ENCODE data around the gene DMKN. TPM values are rescaled to one million over a fixed set of nuclear protein-coding genes. Genes with fewer than 3 reads are reported as not detected.

The DMKN gene
- total RNA-seq, result 31.8 TPM

DNA sequence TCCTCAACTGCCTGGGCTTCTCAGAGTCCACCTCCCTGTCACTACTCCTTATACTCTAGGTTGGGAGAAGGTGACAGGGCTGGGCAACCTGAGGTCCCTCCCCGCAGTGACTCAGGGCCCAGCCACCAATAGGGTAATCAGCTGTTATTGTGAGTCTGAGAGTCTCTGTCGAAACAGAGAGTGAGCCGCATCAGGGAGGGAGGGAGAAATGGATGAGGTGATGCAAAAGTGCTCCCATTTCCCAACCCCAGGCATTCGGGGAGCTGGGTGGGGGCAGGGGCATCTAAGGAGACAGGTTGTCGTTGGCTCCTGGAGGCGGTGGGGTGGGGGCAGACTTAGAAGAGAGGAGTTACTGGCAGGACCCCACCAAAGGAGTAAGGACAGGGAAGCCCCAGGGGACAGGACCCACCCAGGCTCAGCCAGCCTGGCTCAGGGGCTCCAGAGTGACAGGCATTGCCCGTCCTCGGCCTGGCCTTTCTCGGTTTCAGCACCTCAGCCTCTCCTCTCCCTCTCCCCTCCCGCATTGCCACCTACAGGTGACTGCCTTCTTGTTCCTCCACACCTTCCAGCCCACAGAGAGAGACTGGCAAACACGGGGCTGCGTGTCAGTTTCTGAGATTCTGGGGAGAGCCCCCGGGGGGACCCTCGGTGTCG lies at the start of gene DMKN:
DMKN (minus strand) TSS at position 22 of the 654 bp plus-strand sequence. CDS start 174 bp downstream, outside the sequence.

DNA sequence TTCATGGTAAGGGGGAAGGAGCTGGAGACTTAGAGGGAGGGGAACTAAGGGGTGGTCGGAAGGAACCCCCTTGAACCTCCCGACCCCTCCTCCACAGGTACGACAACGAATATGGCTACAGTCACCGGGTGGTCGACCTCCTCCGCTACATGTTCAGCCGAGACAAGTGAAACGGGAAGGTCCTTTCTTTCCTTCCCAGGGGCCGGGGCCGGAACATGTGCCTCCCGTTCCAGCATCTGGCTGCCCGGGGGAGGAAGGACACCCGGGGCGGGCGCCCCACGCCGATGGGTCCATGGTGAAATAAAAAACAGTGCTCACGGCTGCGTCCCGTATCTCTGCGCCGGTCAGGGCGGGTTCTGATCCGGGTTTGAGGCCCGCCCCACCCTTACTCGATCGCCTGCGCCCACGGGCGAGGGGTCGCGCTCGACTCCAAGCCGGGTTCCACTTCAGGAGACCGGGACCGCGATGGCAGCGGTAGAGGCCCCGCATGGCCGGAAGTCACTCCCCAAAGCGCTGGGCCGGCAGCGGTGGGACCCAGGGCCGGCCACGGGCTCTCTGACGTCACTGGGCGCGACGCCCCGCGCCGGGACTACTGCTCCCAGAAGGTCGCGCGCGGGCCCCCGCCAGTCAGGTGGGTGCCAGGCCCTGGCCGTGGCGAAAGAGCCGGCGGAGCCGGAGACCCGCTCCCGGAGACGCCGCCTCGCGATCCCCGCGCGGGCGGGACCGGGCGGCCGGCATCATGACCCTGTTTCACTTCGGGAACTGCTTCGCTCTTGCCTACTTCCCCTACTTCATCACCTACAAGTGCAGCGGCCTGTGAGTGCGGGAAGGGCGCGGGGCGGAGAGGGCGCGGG lies 31.8 kb upstream of the DMKN start, which contains the start of gene TMEM147:
TMEM147 (plus strand) TSS at position 626 of the 854 bp plus-strand sequence; CDS start at position 740, 114 bp downstream.

GRCh38 chr19:35533201-35533821 lies 19.9 kb upstream of the DMKN start, which contains the start of gene GAPDHS:
Gene GAPDHS (plus strand): TSS chr19:35533456. CDS start chr19:35533528, 72 bp downstream.

DNA sequence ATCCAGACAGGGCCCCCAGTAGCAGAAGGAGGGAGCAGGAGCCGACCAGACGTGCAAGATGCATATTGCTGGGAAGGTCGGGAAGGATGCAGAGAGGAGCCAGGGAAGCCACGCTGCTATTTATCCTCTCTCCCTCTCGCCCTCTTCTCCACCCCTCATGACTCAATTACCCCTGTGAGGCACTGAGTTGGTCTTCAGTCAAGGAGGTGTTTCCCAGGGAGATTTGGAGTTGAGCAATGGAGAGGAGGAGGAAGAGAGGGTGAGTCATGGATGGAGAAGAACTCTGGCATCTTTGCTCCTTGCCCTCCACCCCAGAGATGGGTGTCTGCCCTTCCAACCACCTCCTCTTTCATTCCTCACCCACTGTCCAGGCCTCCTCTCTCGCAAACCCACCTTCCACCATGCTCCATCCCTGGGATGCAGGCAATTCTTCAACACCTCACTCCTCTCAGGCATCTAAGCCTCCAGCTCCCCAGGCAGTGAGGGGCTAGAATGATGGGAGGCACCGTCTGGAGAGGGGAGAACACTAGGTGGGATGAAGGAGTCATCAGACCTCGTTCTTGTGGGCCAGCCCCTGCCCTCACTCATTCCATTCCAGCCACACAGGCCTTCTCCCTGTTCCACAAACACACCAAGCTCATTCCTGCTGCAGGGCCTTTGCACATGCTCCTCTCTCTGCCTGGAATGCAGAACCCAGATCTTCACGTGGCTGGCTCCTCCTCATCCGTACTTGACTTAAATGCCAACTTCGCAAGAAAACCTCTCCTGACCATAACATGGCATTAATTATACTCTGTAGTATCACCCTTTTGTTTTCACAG lies 15.0 kb upstream of the DMKN start, which contains the start of gene SBSN:
SBSN (minus strand) TSS at position 94 of the 821 bp plus-strand sequence; CDS start at position 64, 30 bp downstream.

GRCh38 chr19:35490364-35490763 lies 23.1 kb downstream of the DMKN start, which contains the start of gene KRTDAP:
Gene KRTDAP (minus strand): TSS chr19:35490464. CDS start chr19:35490442, 22 bp downstream.

DNA sequence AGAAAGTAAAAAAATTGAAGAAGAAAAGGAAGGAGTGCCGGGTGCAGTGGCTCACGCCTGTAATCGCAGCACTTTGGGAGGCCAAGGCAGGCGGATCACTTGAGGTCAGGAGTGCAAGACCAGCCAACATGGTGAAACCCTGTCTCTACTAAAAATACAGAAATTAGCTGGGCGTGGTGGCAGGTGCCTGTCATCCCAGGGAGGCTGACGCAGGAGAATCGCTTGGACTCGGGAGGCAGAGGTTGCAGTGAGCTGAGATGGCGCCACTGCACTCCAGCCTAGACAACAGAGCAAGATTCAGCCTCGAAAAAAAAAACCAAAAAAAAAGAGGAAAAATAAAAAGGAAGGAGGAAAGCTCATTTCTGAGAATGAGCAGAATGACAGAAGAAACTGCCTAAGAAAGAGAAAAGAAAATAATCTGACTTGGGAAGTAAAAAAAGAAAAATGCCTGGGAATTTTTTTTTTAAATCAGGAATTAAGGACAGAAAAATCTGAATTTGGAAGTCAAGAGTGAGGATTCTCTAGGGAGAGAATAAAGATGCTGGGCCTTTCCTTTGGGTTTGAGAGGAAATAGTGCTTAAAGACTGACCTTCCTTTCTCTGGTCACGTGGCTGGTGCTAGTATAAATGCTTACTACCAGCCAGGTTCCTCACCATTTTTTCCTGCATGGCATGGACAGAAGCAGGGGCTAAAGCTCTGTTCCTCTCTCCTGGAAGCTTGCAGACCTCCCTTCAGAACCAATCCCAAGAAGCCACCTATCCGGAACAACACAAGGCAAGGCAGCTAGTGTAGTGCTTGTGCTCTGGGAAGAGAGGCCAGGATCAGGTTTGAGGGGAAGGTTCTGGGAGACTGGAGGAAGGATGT lies 65.6 kb downstream of the DMKN start, which contains the start of gene FFAR2:
FFAR2 (plus strand) TSS at position 652 of the 864 bp plus-strand sequence. CDS start 1,458 bp downstream, outside the sequence.

Other genes starting within 250 kb of the DMKN start
- gene USF2, start 244.7 kb downstream of the DMKN start, total RNA-seq, result 82.7 TPM
- not detected for gene HAMP, start 231.1 kb downstream of the DMKN start, total RNA-seq
- 1.2 TPM for gene MAG, start 221.5 kb downstream of the DMKN start, total RNA-seq
- gene CD22, start 184.5 kb downstream of the DMKN start, total RNA-seq, result 0.66 TPM
- not detected for gene FFAR1, start 165.7 kb downstream of the DMKN start, total RNA-seq
- 0.44 TPM for gene FFAR3, start 155.2 kb downstream of the DMKN start, total RNA-seq
- gene GPR42, start 142.6 kb downstream of the DMKN start, total RNA-seq, result not detected
- not detected for gene FFAR2, start 65.4 kb downstream of the DMKN start, total RNA-seq
- gene KRTDAP, start 23.2 kb downstream of the DMKN start, total RNA-seq, result not detected
- 0.93 TPM for gene SBSN, start 14.7 kb upstream of the DMKN start, total RNA-seq
- 0.38 TPM for gene GAPDHS, start 19.8 kb upstream of the DMKN start, total RNA-seq
- gene TMEM147, start 32.0 kb upstream of the DMKN start, total RNA-seq, result 49.3 TPM
- gene ATP4A, start 50.0 kb upstream of the DMKN start, total RNA-seq, result not detected
- gene PMIS2, start 72.5 kb upstream of the DMKN start, total RNA-seq, result not detected
- 13.6 TPM for gene HAUS5, start 99.1 kb upstream of the DMKN start, total RNA-seq
- gene RBM42, start 115.4 kb upstream of the DMKN start, total RNA-seq, result 42.9 TPM
- not detected for gene ETV2, start 128.1 kb upstream of the DMKN start, total RNA-seq
- gene COX6B1, start 134.7 kb upstream of the DMKN start, total RNA-seq, result 239 TPM
- gene UPK1A, start 152.9 kb upstream of the DMKN start, total RNA-seq, result not detected
- gene ZBTB32, start 190.9 kb upstream of the DMKN start, total RNA-seq, result not detected
- 26.9 TPM for gene KMT2B, start 204.4 kb upstream of the DMKN start, total RNA-seq
- gene IGFLR1, start 228.8 kb upstream of the DMKN start, total RNA-seq, result 2.6 TPM
- 13.8 TPM for gene U2AF1L4, start 231.8 kb upstream of the DMKN start, total RNA-seq
- gene PSENEN, start 232.0 kb upstream of the DMKN start, total RNA-seq, result 12.8 TPM
- gene LIN37, start 234.9 kb upstream of the DMKN start, total RNA-seq, result 11.6 TPM
- gene HSPB6, start 243.4 kb upstream of the DMKN start, total RNA-seq, result 14.9 TPM
- 7.8 TPM for gene PROSER3, start 244.5 kb upstream of the DMKN start, total RNA-seq

Measured in camera-type eye (tissue), 1 donor.